ENCODE data around the gene SLF2.

The SLF2 gene, protein sequence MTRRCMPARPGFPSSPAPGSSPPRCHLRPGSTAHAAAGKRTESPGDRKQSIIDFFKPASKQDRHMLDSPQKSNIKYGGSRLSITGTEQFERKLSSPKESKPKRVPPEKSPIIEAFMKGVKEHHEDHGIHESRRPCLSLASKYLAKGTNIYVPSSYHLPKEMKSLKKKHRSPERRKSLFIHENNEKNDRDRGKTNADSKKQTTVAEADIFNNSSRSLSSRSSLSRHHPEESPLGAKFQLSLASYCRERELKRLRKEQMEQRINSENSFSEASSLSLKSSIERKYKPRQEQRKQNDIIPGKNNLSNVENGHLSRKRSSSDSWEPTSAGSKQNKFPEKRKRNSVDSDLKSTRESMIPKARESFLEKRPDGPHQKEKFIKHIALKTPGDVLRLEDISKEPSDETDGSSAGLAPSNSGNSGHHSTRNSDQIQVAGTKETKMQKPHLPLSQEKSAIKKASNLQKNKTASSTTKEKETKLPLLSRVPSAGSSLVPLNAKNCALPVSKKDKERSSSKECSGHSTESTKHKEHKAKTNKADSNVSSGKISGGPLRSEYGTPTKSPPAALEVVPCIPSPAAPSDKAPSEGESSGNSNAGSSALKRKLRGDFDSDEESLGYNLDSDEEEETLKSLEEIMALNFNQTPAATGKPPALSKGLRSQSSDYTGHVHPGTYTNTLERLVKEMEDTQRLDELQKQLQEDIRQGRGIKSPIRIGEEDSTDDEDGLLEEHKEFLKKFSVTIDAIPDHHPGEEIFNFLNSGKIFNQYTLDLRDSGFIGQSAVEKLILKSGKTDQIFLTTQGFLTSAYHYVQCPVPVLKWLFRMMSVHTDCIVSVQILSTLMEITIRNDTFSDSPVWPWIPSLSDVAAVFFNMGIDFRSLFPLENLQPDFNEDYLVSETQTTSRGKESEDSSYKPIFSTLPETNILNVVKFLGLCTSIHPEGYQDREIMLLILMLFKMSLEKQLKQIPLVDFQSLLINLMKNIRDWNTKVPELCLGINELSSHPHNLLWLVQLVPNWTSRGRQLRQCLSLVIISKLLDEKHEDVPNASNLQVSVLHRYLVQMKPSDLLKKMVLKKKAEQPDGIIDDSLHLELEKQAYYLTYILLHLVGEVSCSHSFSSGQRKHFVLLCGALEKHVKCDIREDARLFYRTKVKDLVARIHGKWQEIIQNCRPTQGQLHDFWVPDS

DNA sequence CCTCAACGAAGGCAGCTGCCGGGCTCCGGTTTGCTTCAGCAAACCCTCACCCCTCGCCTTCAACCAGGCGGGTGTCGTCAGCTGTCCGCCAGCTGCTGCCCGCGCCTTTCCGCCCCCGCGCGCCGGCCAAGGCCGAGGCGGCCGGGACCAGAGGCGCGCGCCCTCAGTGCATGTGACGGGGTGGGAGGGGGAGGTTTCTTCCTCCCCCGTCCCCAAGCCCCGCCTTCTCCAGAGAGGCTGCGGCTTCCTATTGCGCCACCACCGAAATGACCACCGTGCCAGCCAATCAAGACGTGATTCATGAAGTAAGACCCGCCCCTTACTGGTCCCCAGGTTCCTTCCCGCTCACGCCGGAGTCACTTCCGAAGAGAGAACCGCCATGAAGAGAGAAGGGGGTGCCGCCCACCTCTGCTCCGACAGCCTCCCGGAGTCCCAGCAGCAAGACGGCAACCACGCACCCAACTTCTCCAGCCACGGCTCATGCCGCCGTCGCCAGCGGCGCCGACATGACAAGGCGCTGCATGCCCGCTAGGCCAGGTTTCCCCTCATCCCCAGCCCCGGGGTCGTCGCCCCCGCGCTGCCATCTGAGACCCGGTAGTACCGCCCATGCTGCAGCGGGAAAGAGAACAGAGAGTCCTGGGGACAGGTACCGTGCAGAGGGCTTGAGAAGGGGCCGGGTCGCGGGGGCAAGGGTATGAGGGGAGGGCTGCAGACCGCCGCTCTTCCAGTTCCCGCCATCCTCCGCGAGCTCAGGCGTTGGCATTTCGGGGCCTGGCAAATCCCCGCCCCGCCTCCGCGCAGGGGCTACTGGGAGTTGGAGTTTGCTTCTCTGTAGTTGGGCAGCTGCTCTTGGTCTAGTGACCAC, at the start of gene SLF2:
TSS of gene SLF2 (plus strand) at position 359 of the 865 bp plus-strand sequence. CDS start at position 507, 148 bp downstream.
- peak; percentile 67 for DNase-seq

DNA sequence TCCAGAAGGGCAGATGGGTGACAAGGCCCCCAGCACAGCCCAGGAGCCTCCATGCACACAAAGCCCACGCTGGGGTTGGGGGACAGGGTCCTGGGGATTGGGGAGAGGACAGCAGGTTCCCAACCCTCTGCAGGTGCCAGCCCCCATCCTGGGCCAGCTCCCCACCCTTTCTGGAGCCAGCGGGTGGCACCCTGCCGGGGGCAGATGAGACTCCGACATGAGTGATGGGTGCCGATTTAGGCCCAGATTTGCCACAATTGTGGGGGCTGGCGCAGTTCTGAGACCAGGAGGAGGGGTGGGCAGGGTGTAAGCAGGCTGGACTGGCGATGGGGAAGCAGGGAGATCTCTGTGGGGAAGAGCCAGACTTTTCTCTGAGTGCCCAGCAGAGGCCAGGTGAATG, 49.3 kb upstream of the SLF2 start:
- no peak for DNase-seq

DNA sequence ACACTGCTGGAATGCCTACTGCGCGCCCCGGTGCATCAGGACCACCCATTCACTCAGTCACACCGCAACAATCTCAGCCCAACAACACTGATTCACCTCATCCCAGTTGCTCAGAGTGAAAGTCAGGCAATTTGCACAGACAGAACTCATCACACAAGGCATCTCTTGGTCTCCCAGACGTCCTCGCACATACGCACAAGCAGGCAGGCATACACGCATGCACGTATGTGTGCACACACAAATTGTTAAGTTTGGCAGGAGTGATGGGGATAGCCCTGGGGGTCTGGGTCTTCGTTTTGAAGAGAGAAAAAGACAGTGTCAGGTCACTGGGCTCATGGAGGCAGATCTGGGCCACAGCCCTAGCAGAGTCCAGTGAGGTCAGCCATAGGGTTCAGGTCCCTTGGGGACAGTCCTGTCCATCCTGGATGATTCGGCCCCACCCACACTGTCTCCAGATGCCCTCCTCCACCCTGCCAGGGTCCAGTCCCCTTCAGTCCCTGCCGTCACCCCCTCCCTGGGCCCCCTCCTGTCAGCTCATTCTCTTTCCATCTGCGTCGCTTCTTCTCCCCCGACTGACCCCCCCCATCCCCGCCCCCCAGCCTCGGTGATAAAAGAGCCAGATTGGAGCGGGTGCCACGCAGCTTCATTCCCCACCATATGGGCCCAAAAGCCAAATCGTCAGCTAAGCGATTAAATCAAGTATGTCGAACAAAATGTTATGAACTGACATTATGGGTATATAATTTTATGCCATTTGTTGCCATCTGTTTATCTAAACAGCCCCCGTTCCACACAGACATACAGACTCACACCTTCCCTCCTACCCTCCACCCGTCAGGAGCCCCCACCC, 48.5 kb upstream of the SLF2 start:
- DNase-seq: no peak

DNA sequence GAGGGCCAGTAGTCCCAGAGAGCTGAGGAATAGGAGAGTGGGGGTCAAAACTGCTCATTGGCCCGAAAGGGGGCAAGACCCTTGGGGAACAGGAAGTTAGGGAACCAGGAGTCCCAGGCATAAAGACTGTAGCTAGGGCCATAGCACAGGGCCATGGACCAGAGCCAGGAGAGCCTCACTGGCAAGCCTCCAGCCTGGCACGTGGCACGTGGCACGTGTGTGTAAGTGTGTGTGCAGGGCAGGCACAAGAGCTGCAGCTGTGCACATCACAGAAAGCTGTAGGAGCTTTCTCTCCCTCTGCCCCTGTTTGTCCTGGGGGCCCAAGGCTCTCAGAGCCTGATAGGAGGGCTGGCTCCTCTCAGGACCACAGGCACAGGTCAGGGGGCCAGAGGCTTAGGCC, 47.8 kb upstream of the SLF2 start:
- no peak for DNase-seq

DNA sequence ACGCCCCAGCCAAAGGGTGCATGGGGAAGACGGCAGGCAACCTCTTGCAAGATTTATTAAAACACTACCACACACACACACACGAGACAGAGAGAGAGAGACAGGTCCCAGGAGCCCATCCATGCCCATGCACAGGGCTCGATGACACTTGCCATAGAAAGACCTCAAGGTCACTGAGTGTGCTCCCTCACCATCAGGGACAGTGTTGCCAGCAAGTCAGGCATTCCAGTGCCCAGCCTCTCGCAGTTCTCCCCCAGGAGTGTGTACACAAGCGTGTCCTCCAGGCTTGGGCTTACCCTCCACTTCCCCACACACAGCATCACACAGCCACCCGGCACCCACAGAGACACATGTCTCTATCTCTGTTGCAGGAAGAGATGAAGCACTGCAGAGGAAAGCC, 46.8 kb upstream of the SLF2 start:
- DNase-seq: no peak

DNA sequence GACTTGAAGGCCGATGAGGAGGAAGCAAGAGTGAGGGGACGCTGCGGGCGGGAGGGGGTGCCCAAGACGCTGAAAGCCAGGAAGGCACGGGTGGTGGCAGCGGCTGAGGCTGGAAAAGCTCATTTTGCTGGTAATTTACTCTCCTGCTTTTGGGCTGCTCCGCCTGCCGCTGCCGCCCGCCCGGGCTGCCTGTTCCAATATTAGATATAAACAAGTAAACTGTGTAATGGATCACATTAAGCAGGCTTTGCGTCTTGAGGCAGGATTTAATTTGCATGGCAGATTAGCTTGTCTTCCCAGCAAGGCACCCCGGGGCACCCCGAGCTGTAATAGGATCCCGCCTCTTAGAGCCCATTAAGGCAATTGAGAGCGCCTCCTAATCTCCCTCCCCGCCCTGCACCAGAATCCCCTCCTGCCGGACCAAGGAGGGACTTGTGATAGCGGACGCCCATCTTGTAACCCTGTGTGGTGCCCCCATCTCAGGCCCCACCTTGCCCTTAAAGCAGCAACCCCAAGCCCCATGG, 46.1 kb upstream of the SLF2 start:
- peak; percentile 2 for DNase-seq

DNA sequence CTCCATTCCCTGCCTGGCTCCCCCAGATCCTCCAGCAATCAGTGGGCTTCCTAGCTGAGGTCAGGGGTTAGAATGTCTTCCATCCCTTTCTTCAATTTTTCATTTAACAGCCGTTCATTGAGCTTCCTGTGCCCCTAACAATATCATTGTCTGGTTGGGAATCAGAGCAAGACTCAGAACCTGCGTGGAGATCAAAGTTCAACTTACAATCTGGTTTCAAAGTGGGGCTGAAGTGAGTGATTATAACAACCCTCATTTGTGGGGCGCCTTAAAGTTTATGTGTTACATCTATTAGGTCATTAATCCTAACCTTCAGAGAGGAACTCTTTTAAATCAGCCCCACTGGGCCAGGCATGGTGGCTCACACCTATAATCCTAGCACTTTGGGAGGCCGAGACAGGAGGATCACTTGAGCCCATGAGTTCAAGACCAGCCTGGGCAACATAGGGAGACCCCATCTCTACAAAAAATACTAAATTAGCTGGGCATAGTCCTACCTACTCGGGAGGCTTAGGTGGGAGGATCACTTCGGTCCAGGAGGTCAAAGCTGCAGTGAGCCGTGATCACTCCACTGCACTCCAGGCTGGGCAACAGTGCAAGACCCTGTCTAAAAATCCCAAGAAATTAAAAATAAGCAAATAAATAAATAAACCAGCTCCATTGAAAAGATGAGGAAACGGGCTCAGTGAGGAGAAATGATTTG, 45.4 kb upstream of the SLF2 start:
- DNase-seq: no peak

DNA sequence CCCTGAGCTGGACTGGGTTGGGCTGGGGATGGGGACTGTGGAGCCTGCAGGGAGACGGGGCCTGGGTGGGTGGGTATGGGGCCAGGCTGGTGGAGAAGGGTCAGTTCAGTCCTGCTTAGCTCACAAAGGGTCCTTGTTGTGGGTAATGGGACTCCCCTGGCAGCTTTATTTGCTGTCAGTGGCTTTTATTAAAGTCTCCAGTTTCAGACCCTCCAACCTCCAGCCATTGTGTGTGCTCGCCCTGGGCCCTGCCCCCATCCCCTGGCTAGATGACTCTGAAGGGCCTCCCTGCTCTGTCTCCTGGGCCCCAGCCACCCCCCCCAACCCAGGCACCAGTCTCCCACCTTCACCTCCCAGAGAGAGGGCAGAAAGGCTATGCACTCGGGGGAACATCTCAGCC, 44.4 kb upstream of the SLF2 start:
- no peak for DNase-seq

DNA sequence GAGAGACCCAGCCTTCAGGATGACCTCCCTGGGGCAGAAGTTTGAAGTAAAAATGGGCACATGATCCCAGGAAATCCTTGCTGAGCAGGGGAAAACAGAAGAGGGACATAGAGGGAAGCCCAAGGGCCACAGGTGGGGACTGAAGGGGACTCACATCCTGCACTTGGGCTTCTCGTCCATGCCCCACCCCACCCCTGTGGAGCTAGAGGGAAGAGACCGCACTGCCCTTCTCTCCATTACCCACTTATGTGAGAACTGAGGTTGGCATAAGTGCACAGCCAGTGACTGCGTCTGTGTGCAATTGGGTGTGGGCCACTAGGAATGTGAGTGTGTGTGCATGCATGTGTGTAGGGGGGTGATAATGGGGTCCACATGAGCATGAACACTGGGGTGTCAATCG, 43.4 kb upstream of the SLF2 start:
- DNase-seq: no peak

DNA sequence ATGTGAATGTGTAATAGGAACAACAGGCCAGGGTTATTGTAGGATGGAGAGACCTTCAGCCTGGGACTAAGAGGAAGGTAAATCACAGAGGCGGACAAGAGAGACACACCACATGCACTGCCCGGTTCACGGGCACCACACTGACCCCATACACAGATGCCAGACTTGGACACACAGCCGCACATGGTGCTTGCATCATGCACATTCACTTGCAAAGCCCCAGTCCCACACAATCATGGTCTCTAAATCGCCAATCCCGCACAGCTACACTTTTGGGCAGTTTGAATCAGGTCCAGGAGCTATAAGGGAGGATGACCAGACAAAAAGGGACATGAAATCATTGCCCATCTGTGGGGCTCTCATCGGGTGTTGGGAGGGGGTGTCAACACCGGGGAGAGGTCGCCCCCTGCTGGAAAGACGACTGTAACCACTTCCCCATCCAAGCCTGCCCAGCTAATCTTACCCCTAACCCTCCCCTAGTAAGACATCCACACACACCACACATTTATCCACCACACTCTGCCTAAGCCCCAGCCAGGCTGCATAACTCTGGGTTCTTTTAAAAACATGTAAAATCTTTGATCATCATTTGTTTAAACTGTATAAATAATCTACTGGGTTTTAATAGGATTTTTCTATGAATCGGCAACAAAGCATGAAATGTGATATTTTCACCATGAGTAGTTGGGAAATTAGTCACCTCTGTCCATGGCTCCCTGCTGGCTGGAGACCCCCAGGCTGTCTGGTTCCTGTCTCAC, 40.5 kb upstream of the SLF2 start:
- DNase-seq: no peak

DNA sequence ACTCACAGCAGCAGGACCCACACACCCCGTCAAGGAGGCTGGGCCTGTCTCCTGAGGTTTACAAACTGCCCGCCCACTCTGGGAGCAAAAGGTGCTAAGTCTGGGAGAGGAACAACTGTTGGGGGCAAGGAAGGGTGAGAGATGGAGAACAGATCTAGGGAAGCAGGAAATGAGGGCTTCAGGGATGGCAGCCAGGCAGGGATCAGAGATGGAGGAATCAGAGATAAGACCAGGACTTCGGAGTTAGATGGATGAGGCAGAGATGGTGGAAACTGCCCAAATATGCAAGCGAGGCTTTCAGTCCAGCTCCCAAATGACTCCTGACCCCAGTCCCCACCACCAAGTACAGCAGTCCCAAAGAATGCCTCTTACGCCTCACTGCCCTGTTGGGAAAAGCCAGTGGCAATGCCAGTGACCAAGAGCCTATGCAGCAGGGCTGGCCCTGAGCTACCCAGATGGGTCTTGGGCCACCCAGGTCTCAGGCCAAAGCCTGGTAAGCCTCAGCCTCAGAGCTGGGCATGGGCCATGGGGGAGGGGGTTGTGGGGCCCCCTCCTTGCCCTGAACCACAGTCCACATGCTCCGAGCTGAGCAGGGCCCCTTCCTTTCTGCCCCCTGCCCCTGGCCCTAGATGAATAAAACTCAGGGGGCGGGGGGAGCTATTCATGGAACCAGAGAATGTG, 39.5 kb upstream of the SLF2 start:
- no peak for DNase-seq

DNA sequence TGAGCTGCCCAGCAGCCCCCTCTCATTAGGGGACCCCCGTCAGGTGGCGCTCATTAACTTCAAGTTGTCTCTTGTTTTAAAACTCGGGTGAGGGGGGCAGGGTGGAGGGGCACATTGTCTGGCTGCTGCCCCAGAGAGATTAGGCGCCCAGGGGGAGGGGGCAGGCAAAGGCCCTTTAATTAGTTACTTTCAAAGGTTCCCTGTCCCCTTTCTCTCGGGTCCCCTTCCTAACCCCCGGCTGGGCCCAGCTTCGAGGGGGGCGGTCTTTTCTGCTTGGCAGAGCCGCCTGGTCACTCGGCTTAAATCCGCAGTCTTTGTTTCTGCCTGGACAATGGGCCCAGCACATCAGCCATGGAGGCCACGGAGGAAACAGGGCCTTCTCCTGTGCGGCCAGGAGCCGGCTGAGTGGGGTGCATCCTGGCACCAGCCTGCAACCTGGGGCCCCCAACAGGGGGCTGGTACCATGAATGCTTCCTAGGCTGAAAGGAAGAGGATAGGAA, 38.9 kb upstream of the SLF2 start:
- no peak for DNase-seq

DNA sequence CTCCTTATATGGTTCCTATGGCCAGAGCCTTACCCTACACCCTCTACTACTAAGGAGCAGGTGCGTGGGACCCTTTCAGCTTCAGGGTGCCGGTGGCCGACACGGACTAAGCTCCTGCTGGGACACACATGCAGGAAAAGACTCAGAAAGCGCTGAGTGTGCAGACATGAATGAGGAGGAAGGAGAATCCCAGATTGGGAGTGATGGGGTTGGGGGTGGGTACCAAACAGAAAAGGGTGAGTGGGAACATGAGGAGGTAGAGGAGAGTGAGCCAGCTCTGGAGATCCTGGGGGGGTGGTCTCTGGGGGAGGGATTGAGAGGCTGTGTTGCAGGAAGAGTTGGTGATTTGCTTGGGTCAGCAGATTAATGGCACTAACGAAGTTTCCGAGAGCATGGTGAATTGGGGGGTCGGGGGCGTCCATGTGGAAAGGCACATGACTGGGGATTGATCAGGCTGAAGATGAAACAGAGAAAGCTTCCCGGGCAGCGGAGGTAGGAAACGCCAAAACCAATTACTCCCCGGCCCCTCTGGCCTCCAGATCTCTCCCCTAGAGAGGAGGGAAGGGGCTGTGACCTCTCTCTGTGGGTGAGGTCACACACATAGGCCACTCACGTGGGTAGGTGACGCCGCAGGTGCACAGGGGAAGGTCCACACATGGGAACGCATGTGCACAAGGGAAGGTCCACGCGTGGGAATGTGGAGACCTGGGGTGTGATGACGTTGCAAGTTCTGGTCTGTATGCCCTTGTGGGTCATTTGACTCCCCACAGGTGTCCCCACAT, 37.9 kb upstream of the SLF2 start:
- DNase-seq: no peak

DNA sequence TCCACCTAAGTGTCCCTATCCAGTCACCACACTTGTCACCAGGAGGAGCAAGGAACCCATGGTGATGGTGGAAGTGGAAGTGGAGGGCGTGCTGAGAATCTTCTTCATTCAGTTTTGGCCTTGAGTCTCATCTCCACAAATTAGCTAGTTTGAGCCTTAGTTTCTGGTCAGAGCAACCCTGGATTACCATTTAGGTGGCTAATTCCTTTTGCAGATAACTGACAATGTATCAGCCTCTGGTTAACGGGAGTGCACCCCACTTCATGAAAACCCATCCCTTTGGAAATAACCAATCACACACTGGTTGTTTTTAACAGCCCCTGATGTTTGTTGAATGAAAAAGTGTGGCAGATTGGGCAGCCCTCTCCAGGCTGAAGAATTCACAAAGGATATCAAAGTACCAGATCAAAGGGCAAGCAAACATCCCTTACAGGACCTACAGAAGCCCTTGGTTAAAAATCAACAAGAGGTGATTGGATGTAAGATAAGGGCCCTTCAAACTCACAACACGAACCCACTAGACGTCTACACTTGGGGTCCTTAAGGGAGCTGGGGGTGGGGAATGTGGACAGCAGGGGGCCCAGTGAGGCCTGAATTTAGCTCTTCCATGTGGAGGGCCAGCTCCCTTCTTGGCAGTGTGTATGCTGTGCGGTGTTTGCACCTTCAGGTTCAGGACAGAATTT, 37.1 kb upstream of the SLF2 start:
- no peak for DNase-seq

DNA sequence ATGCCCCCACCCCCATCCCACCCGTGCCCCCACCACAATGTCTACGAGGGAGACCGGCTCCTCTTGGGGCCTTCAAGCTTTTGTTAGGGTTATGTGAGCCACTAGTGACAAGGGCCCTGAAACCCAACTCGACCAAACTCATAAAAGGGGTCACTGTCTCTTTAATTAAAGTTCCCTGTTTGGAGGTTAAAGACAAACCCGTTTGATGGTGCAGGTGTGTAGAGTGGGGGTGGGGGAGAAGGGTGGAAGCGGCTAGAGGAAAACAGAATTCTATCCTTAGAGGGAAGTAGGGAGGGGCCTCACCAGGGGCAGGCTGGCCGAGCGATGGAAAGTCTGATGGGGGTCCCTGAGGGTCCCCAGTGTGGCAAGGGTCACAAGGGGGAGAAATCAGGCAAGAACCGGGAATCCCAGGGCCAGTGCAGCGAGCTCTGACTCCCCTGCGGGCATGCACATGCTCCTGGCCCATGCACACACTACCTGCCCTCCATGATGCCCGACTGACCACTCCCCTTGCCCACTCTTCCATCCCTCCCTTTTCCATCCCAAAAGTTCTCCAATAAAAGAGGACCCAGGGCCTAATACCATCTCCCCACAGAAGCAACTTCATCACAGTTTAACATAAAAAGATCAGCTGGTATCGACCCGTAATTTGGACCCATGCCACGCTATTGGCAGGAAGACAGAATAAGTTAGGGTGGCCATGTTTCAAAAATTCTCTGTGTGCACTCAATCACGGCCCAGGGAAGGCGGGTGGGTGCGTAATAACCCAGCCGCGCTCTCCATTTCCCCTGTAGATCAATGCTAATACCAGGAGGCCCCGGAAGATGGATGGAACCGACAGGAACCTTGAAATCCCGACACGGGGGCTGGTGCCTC, 35.9 kb upstream of the SLF2 start:
- DNase-seq: no peak

DNA sequence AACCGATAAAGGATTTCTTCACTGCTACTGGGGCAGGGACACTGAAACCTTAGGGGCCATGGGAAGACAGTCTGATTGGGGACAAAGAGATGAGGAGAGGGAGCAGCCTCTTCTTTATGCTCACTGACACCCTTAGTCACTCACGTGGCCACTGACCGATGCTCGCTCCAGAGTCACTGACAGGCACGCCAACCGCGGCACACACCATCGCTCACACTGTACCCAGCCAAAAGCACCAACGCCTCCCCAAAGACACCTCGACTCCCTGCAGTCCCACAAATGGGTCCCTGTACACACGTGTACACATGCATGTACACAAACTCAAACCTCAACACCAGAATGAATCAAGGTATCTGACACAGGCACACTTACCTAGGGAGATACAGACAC, 35.3 kb upstream of the SLF2 start:
- DNase-seq: no peak

Measured in DMS79 (cell line).